Measurements from ENCODE around the gene VCX3A. TPM values are rescaled to one million over a fixed set of nuclear protein-coding genes. Genes with fewer than 3 reads are reported as not detected.
A peak's percentile ranks its signal among the peaks of the same experiment; 100 is the strongest.
"Not testable (repeated sequence)": the region's sequence is repeated elsewhere in the genome, so short reads cannot be mapped to it uniquely, and the experiment has no call there.

Gene VCX3A
- total RNA-seq (2021; ENCODE audit: unreplicated experiment): not detected
- not detected in 2 replicates for polyA plus RNA-seq (2012)
- not detected for Bru-seq, nascent RNA
- BruChase-seq, experiment 1, labeled RNA remaining after a 6-hour chase: percentile 26 among the genes with signal in this experiment
- BruChase-seq, experiment 2, labeled RNA remaining after a 2-hour chase: not detected
- long read RNA-seq: 0 reads

- ATAC-seq: not testable (repeated sequence)
These were observed at the start of gene VCX3A for GRCh38 chrX:6535018-6535417. Gene VCX3A, minus strand, starts transcription at chrX:6535118. Its CDS starts 621 bp downstream, at chrX:6534497.

GRCh38 chrX:6574762-6575161 is 39.8 kb upstream of the VCX3A start:
- Histone ChIP-seq H3K27ac (ENCODE audit: low read depth, low read length) (no peak overlapping the region), H3K79me2 (ENCODE audit: insufficient read depth, low read length) (no peaks in the 10 kb centered on the region), H4K20me1 (ENCODE audit: insufficient read depth) (no peaks in the 10 kb centered on the region), H3K4me3 (replicated peaks in 1 of 2; ENCODE audit: low read depth in 1 of 2, low read length in 2 of 2) (no peak overlapping the region), H3K9ac (ENCODE audit: low read length) (no peak overlapping the region), H3K9me3 (ENCODE audit: control insufficient read depth in 1 of 2, insufficient read depth in 1 of 2, low read depth in 1 of 2, low read length in 2 of 2) (no peaks in the 10 kb centered on the region; a peak in 1 of 4 replicates), H3K36me3 (ENCODE audit: control insufficient read depth in 1 of 2, insufficient read depth in 2 of 2, low read length in 2 of 2) (no peaks in the 10 kb centered on the region), H3K27me3 (ENCODE audit: insufficient read depth, low read length) (no peaks in the 10 kb centered on the region), H2AFZ (ENCODE audit: low read depth, low read length, poor library complexity, severe bottlenecking) (no peak overlapping the region), H3K9me2 (ENCODE audit: insufficient read depth) (no peaks in the 10 kb centered on the region), H3K4me2 (ENCODE audit: low read length) (no peak overlapping the region), H3K4me1 (ENCODE audit: control insufficient read depth in 1 of 2, insufficient read depth in 2 of 2, low read length in 2 of 2) (no peaks in the 10 kb centered on the region)
- no TSS peak for BruUV-seq (replicated peaks)
- no peak for TF ChIP-seq ELF1 (IDR thresholded peaks at IDR 0.05; ENCODE audit: borderline replicate concordance, low read depth)
- no peak for TF ChIP-seq CTCF (IDR thresholded peaks at IDR 0.05 in 2 of 3, conservative IDR thresholded peaks at IDR 0.05 in 1 of 3; ENCODE audit: borderline replicate concordance in 1 of 3, insufficient read depth in 1 of 3, low read depth in 2 of 3, low read length in 2 of 3)
- TF ChIP-seq FOSL1 (IDR thresholded peaks at IDR 0.05; ENCODE audit: low read depth): no peak
- TF ChIP-seq EGR1 (IDR thresholded peaks at IDR 0.05; ENCODE audit: low read depth): no peak
- TF ChIP-seq EZH2phosphoT487 (IDR thresholded peaks at IDR 0.05; ENCODE audit: borderline replicate concordance): no peak
- ChIA-PET POLR2A (no interaction called here), RAD21 (ENCODE audit: low non-redundant PET in 1 of 2, low total read pairs in 2 of 2, uncharacterized antibody in 2 of 2, unreplicated experiment in 2 of 2) (no interaction called here), CTCF (no interaction called here)
- ATAC-seq (no peak), DNase-seq (ENCODE audit: low read depth, low spot score) (no peak)
- intact Hi-C loops (cut with micrococcal nuclease): no loop called here

More at GRCh38 chrX:6535018-6535417, at the start of gene VCX3A:
- H3K79me2 ChIP-seq (ENCODE audit: insufficient read depth, low read length); CTCF ChIA-PET; DNase-seq (ENCODE audit: low read depth, low spot score); H3K4me3 ChIP-seq (replicated peaks in 1 of 2; ENCODE audit: low read depth in 1 of 2, low read length in 2 of 2); intact Hi-C loops (cut with micrococcal nuclease); H3K9ac ChIP-seq (ENCODE audit: low read length); H3K27me3 ChIP-seq (ENCODE audit: insufficient read depth, low read length); POLR2A ChIA-PET; H3K4me1 ChIP-seq (ENCODE audit: control insufficient read depth in 1 of 2, insufficient read depth in 2 of 2, low read length in 2 of 2); H3K9me3 ChIP-seq (ENCODE audit: control insufficient read depth in 1 of 2, insufficient read depth in 1 of 2, low read depth in 1 of 2, low read length in 2 of 2); H4K20me1 ChIP-seq (ENCODE audit: insufficient read depth); BruUV-seq (replicated peaks); H2AFZ ChIP-seq (ENCODE audit: low read depth, low read length, poor library complexity, severe bottlenecking); H3K27ac ChIP-seq (ENCODE audit: low read depth, low read length); RAD21 ChIA-PET (ENCODE audit: low non-redundant PET in 1 of 2, low total read pairs in 2 of 2, uncharacterized antibody in 2 of 2, unreplicated experiment in 2 of 2); H3K9me2 ChIP-seq (ENCODE audit: insufficient read depth); H3K4me2 ChIP-seq (ENCODE audit: low read length); H3K36me3 ChIP-seq (ENCODE audit: control insufficient read depth in 1 of 2, insufficient read depth in 2 of 2, low read length in 2 of 2): not testable (repeated sequence)
